Fibroblast of upper back skin (primary cell): ENCODE results near the gene MAPK4.
"Not testable (repeated sequence)": the region's sequence is repeated elsewhere in the genome, so short reads cannot be mapped to it uniquely, and the experiment has no call there.

Experiments
- DNase-seq: peaks from one replicate; pipeline ENCODE4 v3.0.0-alpha.2; 2013

The MAPK4 gene

GRCh38 chr18:50578030-50578429, 18.1 kb downstream of the MAPK4 start:
- DNase-seq: no peak

- DNase-seq: no peak
These were observed 18.8 kb downstream of the MAPK4 start for GRCh38 chr18:50578651-50579050.

- no peak for DNase-seq
These were observed 19.3 kb downstream of the MAPK4 start for GRCh38 chr18:50579061-50579774.

GRCh38 chr18:50581517-50581916, 21.6 kb downstream of the MAPK4 start:
- no peak for DNase-seq

- DNase-seq: no peak
These were observed 22.6 kb downstream of the MAPK4 start for GRCh38 chr18:50582500-50582899.

GRCh38 chr18:50586710-50587109, 26.8 kb downstream of the MAPK4 start:
- DNase-seq: no peak

- no peak for DNase-seq
These were observed 30.7 kb downstream of the MAPK4 start for GRCh38 chr18:50590593-50590992.

- no peak for DNase-seq
These were observed 34.1 kb downstream of the MAPK4 start for GRCh38 chr18:50594012-50594411.

- no peak for DNase-seq
These were observed 35.1 kb downstream of the MAPK4 start for GRCh38 chr18:50594942-50595341.

GRCh38 chr18:50602466-50602865, 42.6 kb downstream of the MAPK4 start:
- DNase-seq: peak; percentile 40

- DNase-seq: no peak
These were observed 46.7 kb downstream of the MAPK4 start for GRCh38 chr18:50606609-50607008.

GRCh38 chr18:50607378-50607926, 47.6 kb downstream of the MAPK4 start:
- no peak for DNase-seq

GRCh38 chr18:50609171-50609570, 49.3 kb downstream of the MAPK4 start:
- not testable (repeated sequence) for DNase-seq

GRCh38 chr18:50610349-50610748, 50.5 kb downstream of the MAPK4 start:
- DNase-seq: no peak

GRCh38 chr18:50611529-50611941, 51.6 kb downstream of the MAPK4 start:
- no peak for DNase-seq

GRCh38 chr18:50614838-50615237, 55.0 kb downstream of the MAPK4 start:
- no peak for DNase-seq

GRCh38 chr18:50616484-50617048, 56.7 kb downstream of the MAPK4 start:
- no peak for DNase-seq

GRCh38 chr18:50619861-50620275, 60.0 kb downstream of the MAPK4 start:
- DNase-seq: no peak

- DNase-seq: no peak
These were observed 60.4 kb downstream of the MAPK4 start for GRCh38 chr18:50620319-50620718.

GRCh38 chr18:50621366-50621765, 61.5 kb downstream of the MAPK4 start:
- DNase-seq: no peak

- no peak for DNase-seq
These were observed 62.4 kb downstream of the MAPK4 start for GRCh38 chr18:50622320-50622719.

GRCh38 chr18:50622865-50623393, 63.0 kb downstream of the MAPK4 start:
- DNase-seq: no peak

GRCh38 chr18:50623694-50624352, 63.9 kb downstream of the MAPK4 start:
- no peak for DNase-seq

GRCh38 chr18:50624981-50625380, 65.1 kb downstream of the MAPK4 start:
- no peak for DNase-seq
